HG02588 (cell line): ENCODE data around the gene BCL11B.

ENCODE experiments used
- ATAC-seq: cut with Tn5 transposase; IDR thresholded peaks from one replicate; pipeline ENCODE4 v1.9.1; 2021; ENCODE audit warnings: mild to moderate bottlenecking, moderate library complexity; ENCODE audit not compliant: unreplicated experiment

Gene BCL11B

DNA sequence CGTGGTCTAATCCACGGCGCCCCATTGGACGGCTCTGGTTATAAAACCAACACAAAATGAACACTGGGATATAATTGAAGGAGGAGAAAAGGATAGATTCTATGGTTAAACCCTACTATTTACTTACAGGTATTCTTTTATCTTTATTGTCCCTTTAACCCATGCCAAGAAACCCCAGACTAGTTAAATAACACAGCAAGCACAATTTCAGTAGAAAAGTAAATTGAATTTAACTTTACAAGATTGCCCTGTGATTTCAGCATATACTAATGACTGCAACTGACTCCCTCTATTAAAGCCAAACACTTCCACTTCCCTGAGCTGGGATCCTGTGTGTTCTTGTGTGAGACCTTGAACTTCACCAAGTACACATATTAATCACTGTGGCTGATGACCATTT, 45.3 kb downstream of the BCL11B start:
- ATAC-seq: no peak

DNA sequence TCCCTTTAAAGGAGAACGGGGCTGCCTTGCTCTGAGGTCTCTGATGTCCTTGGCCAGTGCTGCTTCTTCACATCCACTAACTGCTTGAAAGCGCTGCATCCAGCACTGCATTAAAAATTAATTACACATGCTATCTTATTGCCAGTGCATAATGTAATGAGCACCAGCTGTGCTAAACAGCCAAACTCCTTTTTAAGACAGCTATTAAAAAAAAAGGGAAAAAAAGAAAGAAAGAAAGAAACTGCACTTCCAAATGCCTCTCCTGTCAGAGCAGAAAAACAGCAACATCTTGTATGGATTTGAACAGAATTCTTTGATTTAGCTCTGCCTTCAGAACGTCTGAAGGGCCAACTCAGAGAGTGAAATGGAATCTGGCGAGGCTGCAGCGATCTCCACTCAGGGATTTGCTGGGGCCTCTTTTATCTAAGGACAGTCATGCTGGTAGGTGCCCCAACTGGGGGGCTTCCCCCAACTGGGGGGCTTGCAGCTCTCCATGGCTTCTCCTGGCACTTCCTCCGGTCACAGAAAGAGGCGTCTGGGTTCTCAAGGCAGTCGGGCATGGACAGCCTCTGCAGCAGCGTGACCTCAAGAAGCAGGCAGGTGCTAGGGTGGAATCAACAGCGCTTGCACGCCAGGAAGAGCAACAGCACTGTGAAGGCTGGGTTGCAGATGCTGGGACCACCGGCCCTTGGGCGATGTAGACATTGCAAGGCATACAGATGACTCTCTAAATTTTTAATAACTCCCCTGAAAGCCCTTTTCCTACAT, 46.4 kb downstream of the BCL11B start:
- no peak for ATAC-seq

DNA sequence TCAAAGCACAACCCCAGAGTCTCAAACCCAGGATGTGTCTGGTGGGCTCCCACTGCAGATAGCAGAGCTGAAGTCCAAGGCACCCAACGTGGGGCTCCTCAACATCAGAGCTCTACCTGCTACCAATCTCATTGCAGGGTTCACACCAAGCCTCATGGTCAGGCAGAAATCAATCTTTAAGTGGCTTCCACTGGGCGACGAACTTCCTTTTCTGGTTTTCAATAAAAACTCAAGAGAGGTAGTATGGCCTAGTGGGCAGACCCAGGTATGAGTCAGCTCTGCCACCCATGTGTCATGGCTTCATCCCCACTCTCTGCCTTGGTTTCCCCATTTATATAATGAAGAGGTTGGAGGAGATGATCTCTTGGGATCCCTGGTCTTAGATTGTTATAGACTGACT, 47.0 kb downstream of the BCL11B start:
- no peak for ATAC-seq

- ATAC-seq: no peak
These were observed 47.7 kb downstream of the BCL11B start for GRCh38 chr14:99224116-99224910.

DNA sequence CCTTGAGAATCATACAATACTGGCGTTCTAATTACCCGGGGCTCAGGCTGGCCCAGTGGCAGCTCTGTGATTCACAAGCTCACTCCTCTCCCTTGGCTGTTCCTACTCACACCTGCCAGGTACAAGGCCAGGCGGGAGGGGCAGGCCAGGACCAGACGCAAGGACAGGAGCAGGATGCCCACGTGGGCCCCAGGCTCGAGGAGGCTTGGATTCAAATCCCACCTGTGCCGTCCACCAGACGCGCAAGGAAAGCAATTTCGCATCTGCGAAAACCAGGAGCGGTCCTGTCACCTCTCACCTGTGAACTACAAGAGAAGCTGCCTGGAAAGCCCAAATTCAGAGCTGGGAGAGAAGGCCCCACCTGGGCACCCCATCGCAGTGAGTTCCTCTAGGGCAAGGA, 50.6 kb downstream of the BCL11B start:
- no peak for ATAC-seq

GRCh38 chr14:99217066-99217955, 54.7 kb downstream of the BCL11B start:
- no peak for ATAC-seq

- no peak for ATAC-seq
These were observed 55.8 kb downstream of the BCL11B start for GRCh38 chr14:99216191-99216590.

- ATAC-seq: no peak
These were observed 56.7 kb downstream of the BCL11B start for GRCh38 chr14:99215277-99215676.

DNA sequence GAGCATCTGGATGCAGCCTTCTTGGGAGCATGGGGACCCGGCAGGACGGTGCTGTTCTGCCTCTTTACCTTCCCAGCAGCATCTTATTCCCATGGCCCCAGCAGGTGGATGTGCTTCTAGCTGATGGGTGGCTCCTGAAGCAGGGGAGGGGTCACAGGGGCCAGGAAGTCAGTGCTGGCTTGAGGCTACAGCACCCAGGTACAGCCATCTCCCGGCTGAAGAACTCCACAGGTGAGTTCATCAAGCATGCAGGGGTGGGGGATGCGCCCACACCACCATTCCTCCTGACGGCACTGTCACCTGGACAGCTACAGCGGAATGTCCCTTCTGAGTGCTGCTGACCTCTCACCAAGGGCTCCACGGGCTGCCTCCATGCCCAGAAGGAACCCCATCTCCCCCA, 57.3 kb downstream of the BCL11B start:
- no peak for ATAC-seq

DNA sequence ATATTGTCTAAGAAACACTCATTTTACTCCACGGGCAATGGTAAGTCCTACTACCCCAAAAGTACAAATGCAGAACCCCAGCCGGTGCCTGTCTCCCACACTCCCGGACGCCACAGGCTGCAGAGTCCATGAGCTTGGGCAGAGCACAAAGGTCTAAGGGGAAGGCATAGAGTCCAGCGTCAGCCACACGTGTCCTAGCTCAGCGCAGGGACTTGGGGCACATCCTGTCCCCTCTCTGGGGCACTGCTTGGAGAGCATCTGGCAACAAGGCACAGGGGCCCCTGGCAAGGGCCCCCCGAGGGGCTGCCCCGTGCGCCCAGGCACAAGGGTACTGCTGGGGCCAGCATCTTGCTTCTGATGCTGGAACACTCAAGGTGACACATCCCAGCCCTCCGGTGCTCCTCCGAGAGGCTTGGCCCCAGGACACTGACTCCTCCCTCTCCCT, 58.4 kb downstream of the BCL11B start:
- no peak for ATAC-seq

GRCh38 chr14:99213101-99213500, 58.9 kb downstream of the BCL11B start:
- no peak for ATAC-seq

- no peak for ATAC-seq
These were observed 59.4 kb downstream of the BCL11B start for GRCh38 chr14:99212646-99213045.

GRCh38 chr14:99212199-99212598, 59.8 kb downstream of the BCL11B start:
- ATAC-seq: no peak

- no peak for ATAC-seq
These were observed 60.6 kb downstream of the BCL11B start for GRCh38 chr14:99211410-99211809.

GRCh38 chr14:99210333-99210732, 61.7 kb downstream of the BCL11B start:
- ATAC-seq: no peak

- no peak for ATAC-seq
These were observed 62.6 kb downstream of the BCL11B start for GRCh38 chr14:99209409-99209808.

GRCh38 chr14:99208318-99208717, 63.7 kb downstream of the BCL11B start:
- no peak for ATAC-seq

- no peak for ATAC-seq
These were observed 64.5 kb downstream of the BCL11B start for GRCh38 chr14:99207456-99207855.

GRCh38 chr14:99206090-99206489, 65.9 kb downstream of the BCL11B start:
- no peak for ATAC-seq

DNA sequence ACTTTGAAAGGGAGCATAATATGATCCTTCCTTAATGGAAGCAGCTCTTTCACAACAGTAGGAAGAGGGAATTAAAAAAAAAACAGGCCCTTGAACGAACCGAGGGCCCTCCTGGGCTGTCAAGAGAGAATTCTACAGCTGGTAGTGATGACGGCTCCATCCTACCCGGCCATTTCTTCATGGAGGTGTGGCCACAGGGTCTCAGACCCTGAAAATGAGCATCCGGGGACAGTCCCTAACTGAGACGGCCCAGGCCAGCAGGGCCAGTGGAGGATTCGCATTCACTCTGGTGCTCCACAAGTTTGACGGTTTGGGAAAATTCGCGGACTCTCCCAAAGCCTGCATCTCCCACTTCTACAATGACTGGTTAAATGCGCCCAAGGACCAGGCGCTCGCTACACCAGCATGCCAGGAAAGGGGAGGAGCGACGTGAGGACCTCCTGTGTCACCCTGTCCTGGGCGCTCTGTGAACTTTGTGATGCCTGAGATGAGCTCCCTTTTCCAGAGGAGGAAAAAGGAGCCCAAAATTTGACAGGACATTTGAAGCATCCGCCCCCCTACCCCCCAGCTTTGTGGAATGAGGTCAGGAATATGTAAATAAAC, 66.8 kb downstream of the BCL11B start:
- no peak for ATAC-seq

GRCh38 chr14:99203801-99204200, 68.2 kb downstream of the BCL11B start:
- no peak for ATAC-seq
